Umbilical cord (tissue), 2 donors: ENCODE results near the gene NDEL1. TPM values are rescaled to one million over a fixed set of nuclear protein-coding genes. Genes with fewer than 3 reads are reported as not detected.

Experiments used
- DNase-seq: peaks from one replicate; pipeline ENCODE4 v3.0.0-alpha.2; 2015; ENCODE audit warnings: low spot score
- total RNA-seq: library from RNA; depleted of rRNA; stranded (reverse); fragments of >200 nt; gene quantifications from one replicate; pipeline ENCODE4 v1.2.3, GENCODE V29; 2014; ENCODE audit warnings: low replicate concordance; ENCODE audit not compliant: insufficient read depth

Gene NDEL1
- total RNA-seq, 1 donor from 2014 or later: 87.6 TPM

DNA sequence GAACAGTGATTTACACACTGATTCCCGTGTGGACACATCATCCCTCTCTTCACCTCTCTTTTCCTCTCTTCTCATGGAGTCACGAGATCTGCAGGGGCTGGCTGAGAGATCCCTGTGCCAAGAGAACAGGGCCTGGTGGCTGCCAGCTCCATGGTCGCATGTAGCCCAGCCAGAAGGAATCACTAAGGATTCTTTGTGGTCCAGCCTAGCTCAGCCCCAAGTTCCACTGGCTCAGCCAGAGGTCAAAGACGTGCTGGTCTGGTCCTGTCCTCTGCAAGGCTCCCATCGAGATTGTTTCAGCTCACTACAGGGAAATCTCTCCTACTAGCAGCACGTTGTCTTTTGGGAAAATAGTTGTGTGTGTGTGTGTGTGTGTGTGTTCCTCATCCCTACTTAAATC, 66.4 kb downstream of the NDEL1 start:
- no peak for DNase-seq

DNA sequence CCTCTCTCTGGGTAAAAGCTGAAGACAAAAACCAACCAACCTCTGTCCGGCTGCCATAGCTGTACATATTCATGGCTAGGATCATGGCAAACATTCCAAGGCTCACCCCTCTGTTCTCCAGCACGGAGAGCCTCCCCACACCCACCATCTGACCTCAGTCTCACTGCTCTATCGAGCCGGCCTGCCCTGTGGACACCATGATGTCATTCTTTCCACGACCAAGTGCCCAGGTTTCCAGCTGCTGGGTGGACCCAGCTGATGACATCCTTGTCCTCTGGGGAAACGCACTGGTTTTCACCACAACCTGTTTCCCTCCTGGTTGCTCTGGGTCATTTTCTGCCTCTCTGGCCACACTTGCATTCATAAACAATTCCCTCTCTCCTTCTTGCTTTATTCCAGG, 67.7 kb downstream of the NDEL1 start:
- DNase-seq: no peak

DNA sequence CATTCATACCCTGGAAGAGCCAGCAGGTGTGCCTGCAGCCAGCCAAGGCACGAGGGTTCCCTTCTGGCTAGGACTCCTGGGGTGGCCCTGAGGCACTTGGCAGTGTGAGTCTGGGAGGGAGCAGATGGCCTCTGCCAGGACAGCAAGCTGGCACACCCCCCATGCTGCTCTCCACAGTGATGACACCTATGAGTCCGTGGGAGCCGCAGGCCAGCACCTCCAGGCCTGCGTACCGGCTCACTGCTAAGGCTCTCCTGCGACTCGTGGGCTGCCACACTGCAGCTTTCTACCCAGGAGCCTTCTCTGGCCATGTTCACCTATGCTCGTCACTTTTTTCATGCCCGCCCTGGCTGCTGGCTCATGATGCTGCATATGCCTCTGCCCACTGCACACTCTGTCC, 68.1 kb downstream of the NDEL1 start:
- no peak for DNase-seq

DNA sequence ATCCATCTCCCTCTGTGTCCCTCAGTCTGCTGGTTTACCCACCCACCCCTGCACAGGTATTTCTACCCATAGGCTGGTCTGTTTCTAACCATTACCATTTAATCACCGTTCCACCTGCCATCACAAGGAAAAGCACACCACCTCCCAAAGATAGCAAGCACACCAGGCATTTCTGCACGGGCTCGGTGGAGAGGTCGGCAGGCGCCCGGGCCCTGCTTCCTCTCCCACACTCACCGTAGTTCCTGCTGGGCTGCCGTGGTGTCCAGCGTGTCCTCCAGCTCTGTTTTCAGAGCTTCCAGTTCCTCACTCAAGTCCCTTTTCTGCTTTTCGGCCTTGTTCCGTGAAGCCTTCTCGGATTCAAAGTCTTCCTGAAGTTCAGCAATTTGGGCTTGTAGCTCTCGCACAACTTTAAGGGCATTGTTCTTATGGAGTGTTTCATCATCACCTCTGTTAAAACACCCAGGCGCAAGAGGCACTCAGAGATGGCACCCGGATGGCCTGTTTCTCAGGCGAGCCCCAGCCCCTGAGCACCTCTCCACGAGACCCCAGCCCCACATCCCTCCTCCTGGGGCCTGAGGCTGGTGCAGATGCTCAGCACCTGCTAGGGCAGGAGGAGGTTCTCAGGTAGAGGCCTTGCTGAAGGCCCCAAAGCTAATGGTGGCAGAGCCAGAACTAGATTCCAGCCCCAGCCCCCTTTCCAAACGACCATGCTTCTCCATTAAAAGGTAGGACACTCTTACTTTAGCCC, 69.0 kb downstream of the NDEL1 start:
- no peak for DNase-seq

DNA sequence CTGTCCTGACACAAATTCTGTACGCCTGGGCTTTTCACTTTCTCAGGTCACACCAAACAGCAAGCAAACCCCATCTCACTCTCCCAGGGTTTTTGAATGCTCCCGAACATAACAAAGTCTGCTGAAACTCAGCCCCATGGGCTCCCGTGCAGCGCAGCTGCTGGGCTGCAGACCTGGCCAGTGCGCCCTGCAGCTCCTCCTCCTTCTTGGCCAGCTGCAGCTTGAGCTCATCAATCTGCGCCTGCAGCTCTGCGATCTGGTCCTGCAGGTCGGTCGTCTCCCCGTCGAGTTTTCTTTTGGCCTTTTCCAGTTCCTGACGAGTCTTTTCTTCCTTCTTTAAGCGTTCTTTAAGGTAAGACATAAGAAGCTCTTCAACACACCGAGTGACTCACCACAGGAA, 70.5 kb downstream of the NDEL1 start:
- DNase-seq: no peak

DNA sequence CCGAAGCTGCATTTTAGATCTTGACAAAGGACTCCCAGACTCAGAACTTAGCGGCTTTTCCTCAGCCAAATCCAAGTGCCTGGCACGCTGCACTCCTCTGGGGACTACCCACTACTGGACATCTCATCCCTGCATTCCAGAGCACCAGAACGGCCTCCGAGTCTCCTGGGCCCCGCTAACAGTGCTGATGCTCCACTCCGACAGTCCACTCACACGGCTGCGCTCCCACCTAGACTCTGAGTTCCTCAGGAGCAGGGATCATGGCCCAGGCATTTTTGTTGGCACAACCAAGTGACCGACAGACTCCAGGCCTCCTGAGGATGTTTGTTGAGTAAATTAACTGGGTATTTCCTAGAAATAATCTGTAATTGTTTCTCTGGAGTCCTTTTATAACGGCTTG, 79.1 kb downstream of the NDEL1 start:
- DNase-seq: no peak

Other genes with a start within 250 kb of the NDEL1 start
- gene BORCS6, start 245.7 kb upstream of the NDEL1 start, total RNA-seq: 4.3 TPM
- 6.7 TPM for gene AURKB, start 225.3 kb upstream of the NDEL1 start, total RNA-seq
- 7.9 TPM for gene CTC1, start 187.8 kb upstream of the NDEL1 start, total RNA-seq
- 6.0 TPM for gene PFAS, start 186.6 kb upstream of the NDEL1 start, total RNA-seq
- gene RANGRF, start 147.2 kb upstream of the NDEL1 start, total RNA-seq: 8.4 TPM
- gene SLC25A35, start 140.5 kb upstream of the NDEL1 start, total RNA-seq: 0.24 TPM
- 4.6 TPM for gene ARHGEF15, start 125.6 kb upstream of the NDEL1 start, total RNA-seq
- not detected for gene ODF4, start 96.0 kb upstream of the NDEL1 start, total RNA-seq
- 3,035 TPM for gene RPL26, start 52.7 kb upstream of the NDEL1 start, total RNA-seq
- not detected for gene RNF222, start 38.1 kb upstream of the NDEL1 start, total RNA-seq
- gene MYH10, start 194.8 kb downstream of the NDEL1 start, total RNA-seq: 201 TPM